ENCODE measurements around the gene SNX5.

Gene SNX5

GRCh38 chr20:17969278-17969883 is 787 bp upstream of the SNX5 start:
- POLR2A ChIA-PET: interaction anchor here (0.7 to 5.5 kb wide), 5 partner anchors 10 to 396 kb away, joined by 3 to 42 read pairs (median 3); partner anchors contain the start of gene RRBP1
- CTCF ChIA-PET: no interaction called here
- TF ChIP-seq ZNF384 (IDR thresholded peaks at IDR 0.05) (no peak), CTBP1 (IDR thresholded peaks at IDR 0.05; ENCODE audit: borderline replicate concordance) (no peak), SP1 (IDR thresholded peaks at IDR 0.05) (no peak), BHLHE40 (IDR thresholded peaks at IDR 0.05; ENCODE audit: borderline replicate concordance) (no peak), FOXA1 (IDR thresholded peaks at IDR 0.05) (no peak), SUZ12 (IDR thresholded peaks at IDR 0.05) (no peak), FOXK2 (IDR thresholded peaks at IDR 0.05) (no peak), NFRKB (IDR thresholded peaks at IDR 0.05) (no peak), ELF4 (IDR thresholded peaks at IDR 0.05) (no peak), LEF1 (IDR thresholded peaks at IDR 0.05; ENCODE audit: borderline replicate concordance) (no peak), ARNT (IDR thresholded peaks at IDR 0.05) (no peak), TARDBP (IDR thresholded peaks at IDR 0.05) (no peak), PKNOX1 (IDR thresholded peaks at IDR 0.05) (no peak), FOXM1 (IDR thresholded peaks at IDR 0.05; ENCODE audit: borderline replicate concordance) (no peak), L3MBTL2 (conservative IDR thresholded peaks at IDR 0.05) (no peak), HDGF (IDR thresholded peaks at IDR 0.05; ENCODE audit: borderline replicate concordance) (no peak)
- DNase-seq (ENCODE audit: extremely low spot score): no peak

GRCh38 chr20:17967521-17968365 is 851 bp downstream of the SNX5 start:
- ChIA-PET POLR2A (interaction anchor here (0.6 to 5.5 kb wide), 7 partner anchors 9 to 320 kb away, joined by 3 to 42 read pairs (median 4); no protein-coding TSS in a partner anchor), CTCF (interaction anchor here (0.7 kb wide), 1 partner anchor 28 kb away, joined by 3 read pairs; no protein-coding TSS in a partner anchor)
- DNase-seq (ENCODE audit: extremely low spot score): no peak
- TF ChIP-seq ZNF384 (IDR thresholded peaks at IDR 0.05) (no peak), ELF4 (IDR thresholded peaks at IDR 0.05) (no peak), TARDBP (IDR thresholded peaks at IDR 0.05) (no peak), ARNT (IDR thresholded peaks at IDR 0.05) (no peak), PKNOX1 (IDR thresholded peaks at IDR 0.05) (no peak), BHLHE40 (IDR thresholded peaks at IDR 0.05; ENCODE audit: borderline replicate concordance) (no peak), CTBP1 (IDR thresholded peaks at IDR 0.05; ENCODE audit: borderline replicate concordance) (no peak), SP1 (IDR thresholded peaks at IDR 0.05) (no peak), NFRKB (IDR thresholded peaks at IDR 0.05) (no peak), FOXK2 (IDR thresholded peaks at IDR 0.05) (no peak), HDGF (IDR thresholded peaks at IDR 0.05; ENCODE audit: borderline replicate concordance) (no peak), FOXM1 (IDR thresholded peaks at IDR 0.05; ENCODE audit: borderline replicate concordance) (no peak), L3MBTL2 (conservative IDR thresholded peaks at IDR 0.05) (no peak), SUZ12 (IDR thresholded peaks at IDR 0.05) (no peak), LEF1 (IDR thresholded peaks at IDR 0.05; ENCODE audit: borderline replicate concordance) (no peak), FOXA1 (IDR thresholded peaks at IDR 0.05) (no peak)

GRCh38 chr20:17966432-17967310 is 1.9 kb downstream of the SNX5 start:
- ChIA-PET POLR2A (interaction anchor here (0.8 to 5.5 kb wide), 5 partner anchors 8 to 321 kb away, joined by 3 to 42 read pairs (median 4); no protein-coding TSS in a partner anchor), CTCF (interaction anchor here (0.6 to 0.7 kb wide), 2 partner anchors 12 to 27 kb away, joined by 3 read pairs; no protein-coding TSS in a partner anchor)
- peak; percentile 79; the same call in 1 of the 2 replicates for TF ChIP-seq ZNF384 (IDR thresholded peaks at IDR 0.05)
- no peak for TF ChIP-seq LEF1 (IDR thresholded peaks at IDR 0.05; ENCODE audit: borderline replicate concordance)
- no peak for DNase-seq (ENCODE audit: extremely low spot score)

- TF ChIP-seq ZNF384 (IDR thresholded peaks at IDR 0.05): peak; percentile 64; the same call in 1 of the 2 replicates
- TF ChIP-seq PKNOX1 (IDR thresholded peaks at IDR 0.05): no peak
- ChIA-PET POLR2A (interaction anchor here (1.3 kb wide), 1 partner anchor 33 kb away, joined by 5 read pairs; no protein-coding TSS in a partner anchor), CTCF (no interaction called here)
- DNase-seq (ENCODE audit: extremely low spot score): no peak
These were observed 3.4 kb downstream of the SNX5 start for GRCh38 chr20:17965042-17965697.

- DNase-seq (ENCODE audit: extremely low spot score): no peak
- TF ChIP-seq ARNT (IDR thresholded peaks at IDR 0.05) (no peak), LEF1 (IDR thresholded peaks at IDR 0.05; ENCODE audit: borderline replicate concordance) (no peak), FOXK2 (IDR thresholded peaks at IDR 0.05) (0 out of 2 replicates have a peak, but pooled peaks have one; percentile 7), FOXM1 (IDR thresholded peaks at IDR 0.05; ENCODE audit: borderline replicate concordance) (no peak), TARDBP (IDR thresholded peaks at IDR 0.05) (no peak), FOXA1 (IDR thresholded peaks at IDR 0.05) (no peak)
- ChIA-PET CTCF (no interaction called here), POLR2A (interaction anchor here (1.3 kb wide), 1 partner anchor 34 kb away, joined by 5 read pairs; no protein-coding TSS in a partner anchor)
These were observed 4.0 kb downstream of the SNX5 start for GRCh38 chr20:17964632-17965031.
